HepG2 (cell line): ENCODE data around the gene DNAJB6. TPM values are rescaled to one million over a fixed set of nuclear protein-coding genes. Genes with fewer than 3 reads are reported as not detected.
A peak's percentile ranks its signal among the peaks of the same experiment; 100 is the strongest.

Experiments
- ATAC-seq: fragments of 200-7000 bp; cut with Tn5 transposase; 3 replicates; pipeline ENCODE4 v1.9.1; 2020; ENCODE audit warnings: mild to moderate bottlenecking, moderate library complexity
- BruUV-seq: library from RNA; stranded (reverse); fragments of 400-500 nt; replicated peaks from 2 replicates; lab custom pipeline; 2021; lab: Mats Ljungman, UMichigan
- CTCF ChIA-PET: fragments of 300-600 bp; formaldehyde crosslinking; extraction: SDS; loops from one replicate; lab custom pipeline; 2021; ENCODE audit warnings: low total read pairs, inconsistent platforms, low intra/inter-chr PET ratio; lab: Yijun Ruan, JAX
- POLR2A ChIA-PET: fragments of 350-600 bp; sonication (Branson Sonifier 250); formaldehyde crosslinking; loops from one replicate; lab custom pipeline; 2020; ENCODE audit warnings: antibody characterized with exemption, inconsistent platforms; lab: Yijun Ruan, JAX
- DNase-seq: peaks from one replicate; pipeline ENCODE4 v3.0.0-alpha.2; 2015; ENCODE audit warnings: low spot score
- FAIRE-seq: peaks from 3 replicates; lab custom pipeline; 2011; peaks lifted over from hg19 to GRCh38; lab: Jason Lieb, UNC
- H2AFZ ChIP-seq: one replicate; pipeline ENCODE4 v1.6.1; 2011; ENCODE audit warnings: low read length, inconsistent platforms
- H3K27ac ChIP-seq: fragments of 300-600 bp; 3 replicates; pipeline ENCODE4 v1.8.0; 2011; ENCODE audit warnings: mixed run types, mild to moderate bottlenecking, mixed read lengths, low read length, inconsistent platforms; ENCODE audit not compliant: insufficient read depth; ENCODE audit errors: extremely low read length
- H3K27me3 ChIP-seq, 2 experiments: fragments of 200-600 bp in 1 of 2; 2 replicates in 1 of 2; 3 replicates in 1 of 2; pipeline versions ENCODE4 v1.6.0 to v1.8.0; 2011; ENCODE audit warnings: low read length in 2 of 2, mild to moderate bottlenecking in 2 of 2, moderate library complexity in 2 of 2, inconsistent platforms in 1 of 2; ENCODE audit not compliant: insufficient read depth in 2 of 2, control insufficient read depth in 1 of 2
- H3K36me3 ChIP-seq, 2 experiments: fragments of 200-600 bp in 1 of 2; replicated peaks in 1 of 2; 2 replicates in 1 of 2; 3 replicates in 1 of 2; pipeline versions ENCODE4 v1.5.1 to v1.8.0; 2011; ENCODE audit warnings: low read length in 2 of 2, inconsistent platforms in 1 of 2; ENCODE audit not compliant: insufficient read depth in 2 of 2, control insufficient read depth in 1 of 2
- H3K4me1 ChIP-seq: 2 replicates; pipeline ENCODE4 v1.5.1; 2012; ENCODE audit warnings: low read length, inconsistent platforms; ENCODE audit not compliant: insufficient read depth
- H3K4me2 ChIP-seq: 2 replicates; pipeline ENCODE4 v1.6.0; 2011; ENCODE audit warnings: low read depth, low read length, inconsistent platforms
- H3K4me3 ChIP-seq, 3 experiments: fragments of 200-600 bp in 1 of 3; sonication (generic), shearing (Covaris generic) in 1 of 3; replicated peaks in 1 of 3; 2 replicates each; pipeline ENCODE4 v1.5.1; 2011 to 2016; ENCODE audit warnings: low read length in 3 of 3, inconsistent platforms in 2 of 3, low read depth in 2 of 3, mild to moderate bottlenecking in 2 of 3, control low read depth in 1 of 3, mixed read lengths in 1 of 3; ENCODE audit not compliant: insufficient read depth in 1 of 3
- H3K79me2 ChIP-seq: one replicate; pipeline ENCODE4 v1.6.1; 2011; ENCODE audit warnings: low read length, inconsistent platforms; ENCODE audit not compliant: insufficient read depth
- H3K9ac ChIP-seq: 2 replicates; pipeline ENCODE4 v1.6.0; 2011; ENCODE audit warnings: mild to moderate bottlenecking, low read depth, low read length, inconsistent platforms; ENCODE audit not compliant: insufficient read depth
- H3K9me3 ChIP-seq: 2 replicates; pipeline ENCODE4 v1.5.1; 2012; ENCODE audit warnings: mild to moderate bottlenecking, low read length
- H4K20me1 ChIP-seq: 2 replicates; pipeline ENCODE4 v1.6.0; 2011; ENCODE audit warnings: inconsistent platforms, mild to moderate bottlenecking, low read length, moderate library complexity; ENCODE audit not compliant: insufficient read depth
- KAT8 ChIP-seq: IDR thresholded peaks from 2 replicates; pipeline ENCODE4 v1.6.1; 2016; ENCODE audit warnings: missing genetic modification reagents, missing compliant biosample characterization
- WGBS: methylation state at CpG from one replicate; pipeline ENCODE4 v1.1.6; 2017; ENCODE audit warnings: low lambda C conversion rate; 5-methylcytosine and 5-hydroxymethylcytosine counted together
- in situ Hi-C: cut with HindIII; loops from 2 replicates; pipeline ENCODE4 v1.10.0; 2017; ENCODE audit warnings: low pct_unique_long_range_greater_than_20kb; ENCODE audit not compliant: extremely low pct_ligation_motif_present
- intact Hi-C: fragments of 100-400 bp; cut with micrococcal nuclease; formaldehyde crosslinking; loops from one replicate; pipeline ENCODE4 v1.10.0; 2022; ENCODE audit not compliant: unreplicated experiment
- polyA plus RNA-seq, 8 experiments: library from polyadenylated mRNA; depleted of rRNA in 3 of 8; stranded (reverse) in 7 of 8; unstranded in 1 of 8; fragments of >200 nt; fragmentation: Illumina TruSeq in 4 of 8; extraction: Trizol in 4 of 8; gene quantifications; 2 replicates each; pipeline versions ENCODE4 v1.2.1 to v1.2.3, GENCODE V29; 2011 to 2016; ENCODE audit warnings: low read depth in 4 of 8, missing spikeins in 1 of 8, mixed read lengths in 1 of 8; ENCODE audit not compliant: insufficient read depth in 1 of 8
- total RNA-seq, 5 experiments: library from RNA; depleted of rRNA; stranded (reverse); fragments of >200 nt; fragmentation: Illumina TruSeq; extraction: Trizol; gene quantifications; 2 replicates each; pipeline ENCODE4 v1.2.3, GENCODE V29; 2016; ENCODE audit warnings: low read depth in 1 of 5
- TF ChIP-seq, protein P1 (sequence below): sonication (generic); formaldehyde crosslinking; IDR thresholded peaks from 2 replicates; pipeline ENCODE4 v1.5.1; 2020; ENCODE audit warnings: mild to moderate bottlenecking, missing genetic modification reagents, moderate library complexity
- TF ChIP-seq, protein P2 (sequence below): sonication (generic); formaldehyde crosslinking; IDR thresholded peaks from 2 replicates; pipeline ENCODE4 v1.5.0; 2020; ENCODE audit warnings: mild to moderate bottlenecking, missing genetic modification reagents
- TF ChIP-seq, protein P3 (sequence below): sonication (generic); IDR thresholded peaks from 2 replicates; pipeline ENCODE4 v1.6.1; 2016; ENCODE audit warnings: low read depth, borderline replicate concordance

DNAJB6 gene
- total and polyA plus RNA-seq, 2 of the 13 experiments (the other 11 are each of a cell fraction or from before 2014, with no cell fraction given), result 29.9 to 53.9 TPM

DNA sequence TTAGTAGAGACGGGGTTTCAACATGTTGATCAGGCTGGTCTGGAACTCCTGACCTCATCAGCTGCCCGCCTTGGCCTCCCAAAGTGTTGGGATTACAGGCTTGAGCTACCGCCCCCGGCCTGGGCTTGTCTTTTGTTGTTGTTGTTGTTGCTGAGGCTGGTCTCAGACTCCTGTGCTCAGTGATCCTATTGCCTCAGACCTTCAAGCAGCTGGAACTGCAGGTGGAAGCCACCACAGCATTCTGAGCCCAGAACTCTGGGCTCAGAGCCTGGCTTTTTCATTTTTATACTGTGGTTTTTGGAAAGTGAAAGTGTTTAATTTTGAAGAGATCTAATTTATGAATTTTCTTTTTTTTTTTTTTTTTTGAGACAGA is 16.2 kb upstream of the DNAJB6 start:
- WGBS, result 30% methylated on average over 4 of the region's 4 CpGs
- no TSS peak for BruUV-seq
- CTCF ChIA-PET, result no interaction called here
- H3K27ac ChIP-seq, result peak overlapping the region; percentile 69
- peak overlapping the region; percentile 67 for H3K9ac ChIP-seq
- TF ChIP-seq, protein P1, sequence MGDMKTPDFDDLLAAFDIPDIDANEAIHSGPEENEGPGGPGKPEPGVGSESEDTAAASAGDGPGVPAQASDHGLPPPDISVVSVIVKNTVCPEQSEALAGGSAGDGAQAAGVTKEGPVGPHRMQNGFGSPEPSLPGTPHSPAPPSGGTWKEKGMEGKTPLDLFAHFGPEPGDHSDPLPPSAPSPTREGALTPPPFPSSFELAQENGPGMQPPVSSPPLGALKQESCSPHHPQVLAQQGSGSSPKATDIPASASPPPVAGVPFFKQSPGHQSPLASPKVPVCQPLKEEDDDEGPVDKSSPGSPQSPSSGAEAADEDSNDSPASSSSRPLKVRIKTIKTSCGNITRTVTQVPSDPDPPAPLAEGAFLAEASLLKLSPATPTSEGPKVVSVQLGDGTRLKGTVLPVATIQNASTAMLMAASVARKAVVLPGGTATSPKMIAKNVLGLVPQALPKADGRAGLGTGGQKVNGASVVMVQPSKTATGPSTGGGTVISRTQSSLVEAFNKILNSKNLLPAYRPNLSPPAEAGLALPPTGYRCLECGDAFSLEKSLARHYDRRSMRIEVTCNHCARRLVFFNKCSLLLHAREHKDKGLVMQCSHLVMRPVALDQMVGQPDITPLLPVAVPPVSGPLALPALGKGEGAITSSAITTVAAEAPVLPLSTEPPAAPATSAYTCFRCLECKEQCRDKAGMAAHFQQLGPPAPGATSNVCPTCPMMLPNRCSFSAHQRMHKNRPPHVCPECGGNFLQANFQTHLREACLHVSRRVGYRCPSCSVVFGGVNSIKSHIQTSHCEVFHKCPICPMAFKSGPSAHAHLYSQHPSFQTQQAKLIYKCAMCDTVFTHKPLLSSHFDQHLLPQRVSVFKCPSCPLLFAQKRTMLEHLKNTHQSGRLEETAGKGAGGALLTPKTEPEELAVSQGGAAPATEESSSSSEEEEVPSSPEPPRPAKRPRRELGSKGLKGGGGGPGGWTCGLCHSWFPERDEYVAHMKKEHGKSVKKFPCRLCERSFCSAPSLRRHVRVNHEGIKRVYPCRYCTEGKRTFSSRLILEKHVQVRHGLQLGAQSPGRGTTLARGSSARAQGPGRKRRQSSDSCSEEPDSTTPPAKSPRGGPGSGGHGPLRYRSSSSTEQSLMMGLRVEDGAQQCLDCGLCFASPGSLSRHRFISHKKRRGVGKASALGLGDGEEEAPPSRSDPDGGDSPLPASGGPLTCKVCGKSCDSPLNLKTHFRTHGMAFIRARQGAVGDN (CRISPR knock-in tag), result 0 out of 2 replicates have a peak, but pooled peaks have one; percentile 19
- TF ChIP-seq, protein P2, sequence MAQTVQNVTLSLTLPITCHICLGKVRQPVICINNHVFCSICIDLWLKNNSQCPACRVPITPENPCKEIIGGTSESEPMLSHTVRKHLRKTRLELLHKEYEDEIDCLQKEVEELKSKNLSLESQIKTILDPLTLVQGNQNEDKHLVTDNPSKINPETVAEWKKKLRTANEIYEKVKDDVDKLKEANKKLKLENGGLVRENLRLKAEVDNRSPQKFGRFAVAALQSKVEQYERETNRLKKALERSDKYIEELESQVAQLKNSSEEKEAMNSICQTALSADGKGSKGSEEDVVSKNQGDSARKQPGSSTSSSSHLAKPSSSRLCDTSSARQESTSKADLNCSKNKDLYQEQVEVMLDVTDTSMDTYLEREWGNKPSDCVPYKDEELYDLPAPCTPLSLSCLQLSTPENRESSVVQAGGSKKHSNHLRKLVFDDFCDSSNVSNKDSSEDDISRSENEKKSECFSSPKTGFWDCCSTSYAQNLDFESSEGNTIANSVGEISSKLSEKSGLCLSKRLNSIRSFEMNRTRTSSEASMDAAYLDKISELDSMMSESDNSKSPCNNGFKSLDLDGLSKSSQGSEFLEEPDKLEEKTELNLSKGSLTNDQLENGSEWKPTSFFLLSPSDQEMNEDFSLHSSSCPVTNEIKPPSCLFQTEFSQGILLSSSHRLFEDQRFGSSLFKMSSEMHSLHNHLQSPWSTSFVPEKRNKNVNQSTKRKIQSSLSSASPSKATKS (CRISPR knock-in tag), result no peak
- TF ChIP-seq, protein P3, sequence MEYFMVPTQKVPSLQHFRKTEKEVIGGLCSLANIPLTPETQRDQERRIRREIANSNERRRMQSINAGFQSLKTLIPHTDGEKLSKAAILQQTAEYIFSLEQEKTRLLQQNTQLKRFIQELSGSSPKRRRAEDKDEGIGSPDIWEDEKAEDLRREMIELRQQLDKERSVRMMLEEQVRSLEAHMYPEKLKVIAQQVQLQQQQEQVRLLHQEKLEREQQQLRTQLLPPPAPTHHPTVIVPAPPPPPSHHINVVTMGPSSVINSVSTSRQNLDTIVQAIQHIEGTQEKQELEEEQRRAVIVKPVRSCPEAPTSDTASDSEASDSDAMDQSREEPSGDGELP, result 0 out of 2 replicates have a peak, but pooled peaks have one; percentile 7
- no peak for TF ChIP-seq KAT8 (CRISPR knock-in tag)
- TF ChIP-seq, all 625 proteins: peak for 2
- H3K4me3 ChIP-seq, result peak overlapping the region in 1 of 3 experiments; percentile 61; a peak in 3 of 6 replicates
- intact Hi-C loops (no loop called here), in situ Hi-C loops (no loop called here)
- no peaks in the 10 kb centered on the region for H3K79me2 ChIP-seq
- no peaks in the 10 kb centered on the region for H3K9me3 ChIP-seq
- no peaks in the 10 kb centered on the region; a peak in 1 of 5 replicates for H3K27me3 ChIP-seq
- H3K36me3 ChIP-seq, result no peaks in the 10 kb centered on the region
- FAIRE-seq (no peak), ATAC-seq (no peak), DNase-seq (no peak)
- H2AFZ ChIP-seq, result no peak overlapping the region
- no peaks in the 10 kb centered on the region for H4K20me1 ChIP-seq
- POLR2A ChIA-PET, result no interaction called here
- H3K4me2 ChIP-seq, result peak overlapping the region; percentile 70
- peaks cover 59% of the 10 kb centered on the region for H3K4me1 ChIP-seq
